K562 (cell line): ENCODE results near the gene ASB18. TPM values are rescaled to one million over a fixed set of nuclear protein-coding genes. Genes with fewer than 3 reads are reported as not detected.

ENCODE experiments used
- ATAC-seq: fragments of 200-7000 bp; cut with Tn5 transposase; 3 replicates; pipeline ENCODE4 v1.9.1; 2020; ENCODE audit warnings: moderate library complexity
- BruUV-seq: library from RNA; stranded (reverse); fragments of 400-500 nt; replicated peaks from 2 replicates; lab custom pipeline; 2021; lab: Mats Ljungman, UMichigan
- CTCF ChIA-PET: fragments of 300-600 bp; formaldehyde crosslinking; extraction: SDS; loops from one replicate; lab custom pipeline; 2021; ENCODE audit warnings: low intra/inter-chr PET ratio; lab: Yijun Ruan, JAX
- POLR2A ChIA-PET: fragments of 300-600, 350-650 bp; sonication (Branson Sonifier 250); formaldehyde crosslinking; extraction: SDS; loops from one replicate; lab custom pipeline; 2021; ENCODE audit warnings: antibody characterized with exemption, inconsistent platforms; lab: Yijun Ruan, JAX
- DNase-seq, 4 experiments: peaks; one replicate each; pipeline versions ENCODE4 v3.0.0 to v3.0.0-alpha.2; 2011 to 2018; ENCODE audit warnings: low spot score in 3 of 4, mixed read lengths in 3 of 4; ENCODE audit errors: extremely low read depth in 1 of 4
- FAIRE-seq: peaks from 2 replicates; lab custom pipeline; 2011; peaks lifted over from hg19 to GRCh38; lab: Jason Lieb, UNC
- H2AFZ ChIP-seq: 2 replicates; pipeline ENCODE4 v1.6.0; 2011; ENCODE audit warnings: low read depth, low read length, control low read depth, inconsistent platforms
- H3K27ac ChIP-seq: fragments of 200-600 bp; 3 replicates; pipeline ENCODE4 v1.8.0; 2011; ENCODE audit warnings: low read depth, mild to moderate bottlenecking, control low read depth, inconsistent platforms, low read length, moderate library complexity, mixed read lengths; ENCODE audit errors: extremely low read depth
- H3K27me3 ChIP-seq, 2 experiments: fragments of 300-600 bp in 1 of 2; 2 replicates in 1 of 2; 3 replicates in 1 of 2; pipeline versions ENCODE4 v1.6.0 to v1.8.0; 2011; ENCODE audit warnings: inconsistent platforms in 2 of 2, low read length in 2 of 2, mild to moderate bottlenecking in 1 of 2, mixed read lengths in 1 of 2, moderate library complexity in 1 of 2; ENCODE audit not compliant: control insufficient read depth in 2 of 2, insufficient read depth in 2 of 2
- H3K36me3 ChIP-seq: fragments of 300-600 bp; 3 replicates; pipeline ENCODE4 v1.8.0; 2011; ENCODE audit warnings: mild to moderate bottlenecking, low read length, inconsistent platforms; ENCODE audit not compliant: control insufficient read depth, insufficient read depth
- H3K4me1 ChIP-seq, 2 experiments: fragments of 200-600 bp in 1 of 2; replicated peaks in 1 of 2; 2 replicates in 1 of 2; 3 replicates in 1 of 2; pipeline versions ENCODE4 v1.5.1 to v1.8.0; 2011; ENCODE audit warnings: inconsistent platforms in 2 of 2, low read length in 2 of 2, mild to moderate bottlenecking in 1 of 2, mixed read lengths in 1 of 2, moderate library complexity in 1 of 2; ENCODE audit not compliant: control insufficient read depth in 2 of 2, insufficient read depth in 2 of 2
- H3K4me2 ChIP-seq: 2 replicates; pipeline ENCODE4 v1.6.1; 2011; ENCODE audit warnings: low read length, control low read depth, inconsistent platforms, mixed read lengths; ENCODE audit not compliant: insufficient read depth
- H3K4me3 ChIP-seq: fragments of 200-600 bp; sonication (generic), shearing (Covaris generic); 2 replicates; pipeline ENCODE4 v1.5.1; 2016; ENCODE audit warnings: control low read depth, inconsistent platforms
- H3K79me2 ChIP-seq: fragments of 200-600 bp; 3 replicates; pipeline ENCODE4 v1.8.0; 2011; ENCODE audit warnings: low read length, inconsistent platforms; ENCODE audit not compliant: control insufficient read depth, insufficient read depth
- H3K9ac ChIP-seq, 2 experiments: 2 replicates each; pipeline versions ENCODE4 v1.6.0 to v1.6.1; 2011; ENCODE audit warnings: low read depth in 2 of 2, low read length in 2 of 2, control low read depth in 1 of 2, inconsistent platforms in 1 of 2, mild to moderate bottlenecking in 1 of 2, mixed read lengths in 1 of 2; ENCODE audit not compliant: insufficient read depth in 1 of 2
- H3K9me1 ChIP-seq: one replicate; pipeline ENCODE4 v1.6.0; 2011; ENCODE audit warnings: inconsistent platforms, mild to moderate bottlenecking, low read length, moderate library complexity; ENCODE audit not compliant: control insufficient read depth, insufficient read depth
- H3K9me3 ChIP-seq: replicated peaks from 2 replicates; pipeline ENCODE4 v1.5.1; 2011; ENCODE audit warnings: low read depth, low read length, inconsistent platforms; ENCODE audit not compliant: control insufficient read depth, insufficient read depth
- H4K20me1 ChIP-seq: replicated peaks from 2 replicates; pipeline ENCODE4 v1.6.1; 2011; ENCODE audit warnings: low read length, inconsistent platforms, mixed read lengths; ENCODE audit not compliant: control insufficient read depth, insufficient read depth
- BMI1 ChIP-seq: fragments of 150-350 bp; IDR thresholded peaks from 2 replicates; pipeline ENCODE4 v1.6.1; 2014; ENCODE audit warnings: low read length
- CXXC5 ChIP-seq: fragments of 250-450 bp; sonication (Bioruptor Pico); IDR thresholded peaks from 2 replicates; pipeline ENCODE4 v1.8.0; 2022; ENCODE audit warnings: inconsistent platforms, mild to moderate bottlenecking, moderate library complexity
- HNRNPL ChIP-seq: fragments of 200-400 bp; formaldehyde crosslinking; IDR thresholded peaks from 2 replicates; pipeline ENCODE4 v1.6.1; 2017; ENCODE audit warnings: low read depth, mild to moderate bottlenecking, low read length
- HNRNPLL ChIP-seq: fragments of 200-400 bp; formaldehyde crosslinking; IDR thresholded peaks from 2 replicates; pipeline ENCODE4 v1.6.1; 2017; ENCODE audit warnings: low read length, low read depth, mild to moderate bottlenecking; ENCODE audit not compliant: poor library complexity, severe bottlenecking
- RAD21 ChIP-seq, 2 experiments: fragments of 250-450 bp in 1 of 2; fragments of 450-650 bp in 1 of 2; sonication (Bioruptor Pico) in 1 of 2; formaldehyde crosslinking in 1 of 2; IDR thresholded peaks in 1 of 2; conservative IDR thresholded peaks in 1 of 2; 2 replicates each; pipeline versions ENCODE4 v1.4.0 to v1.8.0; 2020 to 2022; ENCODE audit warnings: mild to moderate bottlenecking in 2 of 2, moderate library complexity in 1 of 2
- SIN3A ChIP-seq, 2 experiments: fragments of 150-350 bp in 1 of 2; IDR thresholded peaks; 2 replicates each; pipeline ENCODE4 v1.6.1; 2011 to 2016; ENCODE audit warnings: borderline replicate concordance in 2 of 2, low read depth in 2 of 2, low read length in 2 of 2, mild to moderate bottlenecking in 2 of 2, moderate library complexity in 2 of 2; ENCODE audit not compliant: control insufficient read depth in 1 of 2
- ZKSCAN1 ChIP-seq: fragments of 150-350 bp; IDR thresholded peaks from 2 replicates; pipeline ENCODE4 v1.6.1; 2016; ENCODE audit warnings: low read depth, low read length
- WGBS: fragments of 100-300 bp; shearing (Covaris generic); methylation state at CpG from one replicate; pipeline ENCODE4 v1.1.6; 2016; ENCODE audit warnings: low coverage, mixed read lengths; ENCODE audit not compliant: insufficient coverage; ENCODE audit errors: missing lambda C conversion rate; 5-methylcytosine and 5-hydroxymethylcytosine counted together
- in situ Hi-C: fragments of 300-500 bp; cut with MboI; formaldehyde crosslinking; loops from 4 replicates; pipeline ENCODE4 v1.15.0; 2018; ENCODE audit warnings: inconsistent platforms, mixed read lengths
- intact Hi-C: fragments of 100-400 bp; cut with micrococcal nuclease; formaldehyde crosslinking; loops from 2 replicates; pipeline ENCODE4 v1.14.2; 2022
- polyA plus RNA-seq, 8 experiments: library from polyadenylated mRNA; depleted of rRNA in 4 of 8; stranded (reverse) in 5 of 8; unstranded in 3 of 8; fragments of >200 nt; fragmentation: Nextera tagmentation in 2 of 8; fragmentation: Illumina TruSeq in 1 of 8; extraction: Ambion mirVana in 2 of 8; extraction: Trizol in 1 of 8; gene quantifications; 2 replicates each; pipeline versions ENCODE4 v1.2.1 to v1.2.3, GENCODE V29; 2011 to 2014; ENCODE audit warnings: inconsistent platforms in 1 of 8, missing spikeins in 1 of 8
- total RNA-seq, 7 experiments: library from RNA; depleted of rRNA in 6 of 7; stranded (reverse); fragments of >200 nt in 6 of 7; fragmentation: Illumina TruSeq in 2 of 7; extraction: Trizol in 2 of 7; gene quantifications; 2 replicates each; pipeline versions ENCODE4 v1.2.1 to v1.2.3, GENCODE V29; 2011 to 2021; ENCODE audit warnings: low replicate concordance in 1 of 7
- TF ChIP-seq, protein P1 (sequence below): sonication (generic); formaldehyde crosslinking; IDR thresholded peaks from 2 replicates; pipeline ENCODE4 v1.8.0; 2022; ENCODE audit warnings: mild to moderate bottlenecking, missing genetic modification reagents
- TF ChIP-seq, protein P2 (sequence below): conservative IDR thresholded peaks from 2 replicates; pipeline ENCODE4 v1.6.1; 2011; ENCODE audit warnings: low read depth, mild to moderate bottlenecking, low read length; ENCODE audit not compliant: control insufficient read depth
- TF ChIP-seq, protein P3 (sequence below): fragments of 200-800 bp; sonication (Bioruptor generic); IDR thresholded peaks from 2 replicates; pipeline ENCODE4 v1.6.1; 2017; ENCODE audit warnings: missing genetic modification characterization, missing compliant biosample characterization
- TF ChIP-seq, protein P4 (sequence below): fragments of 250-450 bp; sonication (Bioruptor Pico); IDR thresholded peaks from 2 replicates; pipeline ENCODE4 v1.8.0; 2022; ENCODE audit warnings: moderate library complexity, mild to moderate bottlenecking, inconsistent platforms
- TF ChIP-seq, protein P5 (sequence below), 2 experiments: IDR thresholded peaks; 2 replicates each; pipeline ENCODE4 v1.6.1; 2012; ENCODE audit warnings: improper control_type of control experiment in 2 of 2, low read depth in 2 of 2, low read length in 2 of 2, borderline replicate concordance in 1 of 2

The ASB18 gene
- total and polyA plus RNA-seq, 9 of the 15 experiments (the other 6 are each of a cell fraction or from before 2014, with no cell fraction given): not detected

DNA sequence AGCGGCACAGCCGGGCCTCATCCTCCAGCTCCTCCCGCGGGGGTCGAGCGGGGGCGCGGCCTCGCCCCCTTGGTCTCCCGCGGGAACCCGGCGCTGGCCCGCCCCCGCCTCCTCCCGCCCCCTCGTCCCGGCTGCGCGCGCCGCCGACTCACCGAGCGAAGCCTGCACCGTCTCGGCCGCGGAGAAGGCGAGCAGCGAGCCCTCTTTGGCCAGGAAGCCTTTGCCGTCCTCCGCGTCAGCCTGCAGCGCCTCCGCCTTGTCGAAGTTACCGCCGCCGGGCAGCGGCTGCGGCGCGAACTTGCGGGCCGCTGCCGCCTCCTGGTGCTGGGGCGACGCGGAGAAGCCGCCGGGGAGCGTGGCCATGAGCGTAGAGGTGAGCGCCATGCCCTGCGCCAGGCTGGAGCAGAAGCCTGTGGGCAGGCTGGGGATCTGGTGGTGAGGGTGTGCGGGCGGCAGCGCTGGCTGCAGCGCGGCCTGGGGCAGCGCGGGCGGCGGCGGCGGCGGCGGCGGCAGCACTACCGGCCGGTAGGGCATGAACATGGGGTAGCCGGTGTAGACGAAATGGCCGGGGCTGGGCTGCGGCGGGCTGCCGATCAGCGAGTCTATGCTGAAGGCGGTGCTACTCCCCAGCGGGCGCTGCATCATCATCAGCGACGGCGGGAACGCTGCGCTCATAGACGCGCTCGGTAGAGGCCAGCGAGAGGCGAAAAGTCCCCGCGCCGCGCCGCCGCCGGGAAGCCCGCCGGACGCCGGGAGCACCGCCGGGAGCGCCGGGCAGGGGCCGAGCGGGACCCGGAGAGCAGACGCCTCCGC is 96.7 kb downstream of the ASB18 start:
- ATAC-seq: peak; percentile 72
- no peaks in the 10 kb centered on the region for H4K20me1 ChIP-seq
- ChIA-PET CTCF (interaction anchor here (1.1 to 1.3 kb wide), 2 partner anchors 389 to 402 kb away, joined by 3 to 5 read pairs; no protein-coding TSS in a partner anchor), POLR2A (interaction anchor here (0.7 to 0.8 kb wide), 2 partner anchors 40 to 621 kb away, joined by 3 read pairs; no protein-coding TSS in a partner anchor)
- H3K9ac ChIP-seq: peak overlapping the region in 1 of 2 experiments; percentile 89; a peak in 2 of 4 replicates
- peak overlapping the region; percentile 46 for H3K4me3 ChIP-seq
- H3K9me1 ChIP-seq: no peaks in the 10 kb centered on the region
- no peaks in the 10 kb centered on the region for H3K9me3 ChIP-seq
- peak; percentile 33 to 65 (median 52) for DNase-seq
- no peak overlapping the region for H3K27ac ChIP-seq
- intact Hi-C loops: no loop called here
- H3K4me1 ChIP-seq: peaks cover 0 to 25% of the 10 kb centered on the region in 2 experiments; a peak in 2 of 5 replicates
- WGBS: 3% methylated on average over 23 of the region's 112 CpGs
- peak overlapping the region; percentile 66; the same call in 1 of the 2 replicates for H3K4me2 ChIP-seq
- no peaks in the 10 kb centered on the region for H3K79me2 ChIP-seq
- H2AFZ ChIP-seq: peak overlapping the region; percentile 81
- H3K36me3 ChIP-seq: no peaks in the 10 kb centered on the region
- no TSS peak for BruUV-seq
- no peak for FAIRE-seq
- peaks cover 0 to 7% of the 10 kb centered on the region in 2 experiments; a peak in 2 of 5 replicates for H3K27me3 ChIP-seq
- in situ Hi-C loops: no loop called here
- TF ChIP-seq SIN3A (IDR thresholded peaks at IDR 0.05; ENCODE audit: borderline replicate concordance in 2 of 2, control insufficient read depth in 1 of 2, low read depth in 2 of 2, low read length in 2 of 2) (no peak), CXXC5 (CRISPR knock-in tag) (0 out of 2 replicates have a peak, but pooled peaks have one; percentile 6), RAD21 (CRISPR knock-in tag; conservative IDR thresholded peaks at IDR 0.05 in 1 of 2, IDR thresholded peaks at IDR 0.05 in 1 of 2) (peak; percentile 24 to 48; a peak in 3 of 4 replicates), ZKSCAN1 (no peak), HNRNPL (no peak), BMI1 (no peak), HNRNPLL (peak; percentile 8)
- TF ChIP-seq, protein P1, sequence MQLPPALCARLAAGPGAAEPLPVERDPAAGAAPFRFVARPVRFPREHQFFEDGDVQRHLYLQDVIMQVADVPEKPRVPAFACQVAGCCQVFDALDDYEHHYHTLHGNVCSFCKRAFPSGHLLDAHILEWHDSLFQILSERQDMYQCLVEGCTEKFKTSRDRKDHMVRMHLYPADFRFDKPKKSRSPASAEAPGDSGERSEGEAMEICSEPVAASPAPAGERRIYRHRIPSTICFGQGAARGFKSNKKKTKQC (CRISPR knock-in tag): no peak
- TF ChIP-seq, protein P2, sequence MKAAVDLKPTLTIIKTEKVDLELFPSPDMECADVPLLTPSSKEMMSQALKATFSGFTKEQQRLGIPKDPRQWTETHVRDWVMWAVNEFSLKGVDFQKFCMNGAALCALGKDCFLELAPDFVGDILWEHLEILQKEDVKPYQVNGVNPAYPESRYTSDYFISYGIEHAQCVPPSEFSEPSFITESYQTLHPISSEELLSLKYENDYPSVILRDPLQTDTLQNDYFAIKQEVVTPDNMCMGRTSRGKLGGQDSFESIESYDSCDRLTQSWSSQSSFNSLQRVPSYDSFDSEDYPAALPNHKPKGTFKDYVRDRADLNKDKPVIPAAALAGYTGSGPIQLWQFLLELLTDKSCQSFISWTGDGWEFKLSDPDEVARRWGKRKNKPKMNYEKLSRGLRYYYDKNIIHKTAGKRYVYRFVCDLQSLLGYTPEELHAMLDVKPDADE: no peak
- TF ChIP-seq, protein P3, sequence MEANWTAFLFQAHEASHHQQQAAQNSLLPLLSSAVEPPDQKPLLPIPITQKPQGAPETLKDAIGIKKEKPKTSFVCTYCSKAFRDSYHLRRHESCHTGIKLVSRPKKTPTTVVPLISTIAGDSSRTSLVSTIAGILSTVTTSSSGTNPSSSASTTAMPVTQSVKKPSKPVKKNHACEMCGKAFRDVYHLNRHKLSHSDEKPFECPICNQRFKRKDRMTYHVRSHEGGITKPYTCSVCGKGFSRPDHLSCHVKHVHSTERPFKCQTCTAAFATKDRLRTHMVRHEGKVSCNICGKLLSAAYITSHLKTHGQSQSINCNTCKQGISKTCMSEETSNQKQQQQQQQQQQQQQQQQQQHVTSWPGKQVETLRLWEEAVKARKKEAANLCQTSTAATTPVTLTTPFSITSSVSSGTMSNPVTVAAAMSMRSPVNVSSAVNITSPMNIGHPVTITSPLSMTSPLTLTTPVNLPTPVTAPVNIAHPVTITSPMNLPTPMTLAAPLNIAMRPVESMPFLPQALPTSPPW: peak; percentile 28; the same call in 1 of the 2 replicates
- TF ChIP-seq, protein P4, sequence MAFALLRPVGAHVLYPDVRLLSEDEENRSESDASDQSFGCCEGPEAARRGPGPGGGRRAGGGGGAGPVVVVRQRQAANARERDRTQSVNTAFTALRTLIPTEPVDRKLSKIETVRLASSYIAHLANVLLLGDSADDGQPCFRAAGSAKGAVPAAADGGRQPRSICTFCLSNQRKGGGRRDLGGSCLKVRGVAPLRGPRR (CRISPR knock-in tag): no peak
- TF ChIP-seq, protein P5, sequence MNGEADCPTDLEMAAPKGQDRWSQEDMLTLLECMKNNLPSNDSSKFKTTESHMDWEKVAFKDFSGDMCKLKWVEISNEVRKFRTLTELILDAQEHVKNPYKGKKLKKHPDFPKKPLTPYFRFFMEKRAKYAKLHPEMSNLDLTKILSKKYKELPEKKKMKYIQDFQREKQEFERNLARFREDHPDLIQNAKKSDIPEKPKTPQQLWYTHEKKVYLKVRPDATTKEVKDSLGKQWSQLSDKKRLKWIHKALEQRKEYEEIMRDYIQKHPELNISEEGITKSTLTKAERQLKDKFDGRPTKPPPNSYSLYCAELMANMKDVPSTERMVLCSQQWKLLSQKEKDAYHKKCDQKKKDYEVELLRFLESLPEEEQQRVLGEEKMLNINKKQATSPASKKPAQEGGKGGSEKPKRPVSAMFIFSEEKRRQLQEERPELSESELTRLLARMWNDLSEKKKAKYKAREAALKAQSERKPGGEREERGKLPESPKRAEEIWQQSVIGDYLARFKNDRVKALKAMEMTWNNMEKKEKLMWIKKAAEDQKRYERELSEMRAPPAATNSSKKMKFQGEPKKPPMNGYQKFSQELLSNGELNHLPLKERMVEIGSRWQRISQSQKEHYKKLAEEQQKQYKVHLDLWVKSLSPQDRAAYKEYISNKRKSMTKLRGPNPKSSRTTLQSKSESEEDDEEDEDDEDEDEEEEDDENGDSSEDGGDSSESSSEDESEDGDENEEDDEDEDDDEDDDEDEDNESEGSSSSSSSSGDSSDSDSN (IDR thresholded peaks at IDR 0.05; ENCODE audit: borderline replicate concordance in 1 of 2, low read depth in 2 of 2, low read length in 2 of 2): peak in 1 of 2 experiments; percentile 77; a peak in 1 of 4 replicates
